GM10266 (cell line): ENCODE results near the gene STBD1.

ENCODE experiments used
- DNase-seq: peaks from one replicate; pipeline ENCODE4 v3.0.0; 2012; ENCODE audit errors: extremely low spot score
- TF ChIP-seq, protein P1 (sequence below): IDR thresholded peaks from 2 replicates; pipeline ENCODE4 v1.5.1; 2012; ENCODE audit warnings: mild to moderate bottlenecking, low read depth; ENCODE audit not compliant: control insufficient read depth, insufficient read depth; ENCODE audit errors: missing control alignments

STBD1 gene

GRCh38 chr4:76326515-76326914 is 20.0 kb downstream of the STBD1 start:
- no peak for DNase-seq
- TF ChIP-seq, protein P1, sequence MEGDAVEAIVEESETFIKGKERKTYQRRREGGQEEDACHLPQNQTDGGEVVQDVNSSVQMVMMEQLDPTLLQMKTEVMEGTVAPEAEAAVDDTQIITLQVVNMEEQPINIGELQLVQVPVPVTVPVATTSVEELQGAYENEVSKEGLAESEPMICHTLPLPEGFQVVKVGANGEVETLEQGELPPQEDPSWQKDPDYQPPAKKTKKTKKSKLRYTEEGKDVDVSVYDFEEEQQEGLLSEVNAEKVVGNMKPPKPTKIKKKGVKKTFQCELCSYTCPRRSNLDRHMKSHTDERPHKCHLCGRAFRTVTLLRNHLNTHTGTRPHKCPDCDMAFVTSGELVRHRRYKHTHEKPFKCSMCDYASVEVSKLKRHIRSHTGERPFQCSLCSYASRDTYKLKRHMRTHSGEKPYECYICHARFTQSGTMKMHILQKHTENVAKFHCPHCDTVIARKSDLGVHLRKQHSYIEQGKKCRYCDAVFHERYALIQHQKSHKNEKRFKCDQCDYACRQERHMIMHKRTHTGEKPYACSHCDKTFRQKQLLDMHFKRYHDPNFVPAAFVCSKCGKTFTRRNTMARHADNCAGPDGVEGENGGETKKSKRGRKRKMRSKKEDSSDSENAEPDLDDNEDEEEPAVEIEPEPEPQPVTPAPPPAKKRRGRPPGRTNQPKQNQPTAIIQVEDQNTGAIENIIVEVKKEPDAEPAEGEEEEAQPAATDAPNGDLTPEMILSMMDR, result no peak

DNA sequence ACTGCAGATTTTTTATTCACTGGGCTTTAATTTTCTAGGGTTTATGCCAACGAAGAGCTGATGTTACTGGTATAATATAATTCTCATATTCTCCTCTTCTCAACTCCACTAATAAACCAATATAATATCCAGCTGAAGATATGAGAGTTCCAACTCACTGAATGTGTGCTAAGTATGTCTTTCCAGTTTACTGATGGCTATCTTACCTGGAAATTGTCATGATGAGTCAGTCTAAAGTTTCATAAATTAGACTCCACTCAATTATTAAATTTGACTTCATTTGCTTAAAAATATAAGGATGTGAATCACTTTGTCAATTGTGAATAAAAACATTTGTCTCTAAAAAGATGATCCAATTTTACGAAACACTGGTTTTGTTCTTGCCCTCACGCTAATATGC is 28.4 kb downstream of the STBD1 start:
- TF ChIP-seq, protein P1, result no peak
- DNase-seq, result no peak

DNA sequence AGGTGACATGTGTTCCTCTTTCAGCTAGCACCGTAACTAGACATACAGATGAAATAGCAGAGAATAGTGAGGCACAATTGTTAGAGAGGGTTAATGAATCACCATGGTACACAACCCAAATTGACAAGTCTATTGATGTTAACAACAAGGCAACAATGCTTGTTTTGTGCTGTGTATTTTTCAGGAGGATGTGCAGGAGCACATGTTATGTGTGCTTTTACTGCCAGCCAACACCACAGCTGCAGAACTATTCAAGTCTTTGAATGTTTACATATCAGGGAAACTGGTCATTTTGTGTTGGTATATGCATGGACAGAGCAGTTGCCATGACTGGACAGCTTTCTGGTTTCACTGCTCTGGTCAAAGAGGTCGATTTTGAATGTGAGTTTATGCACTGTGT is 32.8 kb downstream of the STBD1 start:
- TF ChIP-seq, protein P1, result no peak
- no peak for DNase-seq

DNA sequence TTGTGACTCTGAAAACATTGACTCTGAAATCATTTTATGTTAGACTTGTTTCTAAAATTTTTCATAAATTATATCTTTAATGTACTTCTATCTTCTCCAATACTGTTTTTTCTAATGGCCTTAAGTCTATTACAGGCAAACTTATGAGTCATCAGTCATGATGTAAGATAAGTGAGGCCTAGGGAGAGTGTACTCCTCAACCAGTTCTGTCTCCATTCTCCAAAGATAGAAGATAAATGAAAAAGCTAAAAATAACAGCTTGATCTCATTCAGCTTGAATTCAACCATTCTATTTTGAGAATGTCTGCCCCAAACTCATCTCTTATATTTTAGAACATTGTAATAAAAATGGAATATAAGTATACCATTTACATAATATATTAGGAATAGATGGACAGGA is 34.5 kb downstream of the STBD1 start:
- TF ChIP-seq, protein P1, result no peak
- DNase-seq, result no peak

- DNase-seq, result no peak
- TF ChIP-seq, protein P1, result no peak
Observed at GRCh38 chr4:76342191-76342590, 35.7 kb downstream of the STBD1 start.

GRCh38 chr4:76342803-76343202 is 36.3 kb downstream of the STBD1 start:
- TF ChIP-seq, protein P1, result no peak
- no peak for DNase-seq

DNA sequence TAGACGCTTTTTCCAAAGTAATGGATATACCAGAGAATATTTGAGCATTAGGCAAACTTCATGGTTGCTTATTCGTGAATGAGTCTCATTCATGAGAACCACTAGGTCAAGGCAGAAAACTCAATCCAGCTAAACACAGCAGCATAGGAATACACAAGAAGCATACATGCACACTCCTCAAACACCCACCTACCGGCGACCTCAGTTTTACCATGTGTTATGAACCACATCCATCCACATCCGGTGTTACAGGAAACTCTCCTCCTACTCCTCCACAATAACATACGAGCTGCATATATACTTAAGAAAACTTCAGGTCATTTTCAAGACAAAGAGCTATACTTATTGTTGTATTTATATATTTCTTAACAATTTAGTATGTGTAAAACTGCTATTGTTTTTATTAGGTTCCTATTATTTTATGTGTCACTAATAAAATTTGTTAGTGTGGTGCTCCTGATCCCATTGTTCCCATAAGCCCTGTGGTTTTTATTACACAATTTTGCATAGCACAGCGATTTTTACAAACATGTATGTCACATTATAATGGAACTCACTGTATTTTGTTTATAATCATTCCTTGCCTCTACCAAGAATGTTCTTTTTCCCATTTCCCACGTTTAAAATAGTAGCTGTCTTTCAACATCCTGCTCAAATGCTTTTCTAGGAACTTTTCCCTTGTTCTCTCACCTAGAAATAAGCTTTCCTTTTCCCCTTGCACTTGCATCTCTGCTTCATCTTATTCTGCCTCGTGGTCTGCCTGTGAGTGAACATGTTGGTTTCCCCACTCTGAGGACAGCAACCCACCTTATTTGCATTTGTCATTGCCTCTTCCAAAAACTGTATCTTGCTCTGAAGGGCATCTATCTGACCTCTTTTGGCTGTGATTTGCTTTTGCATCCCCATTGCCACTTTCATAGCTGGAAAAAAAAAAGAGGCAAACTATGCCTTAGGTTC is 48.3 kb downstream of the STBD1 start:
- TF ChIP-seq, protein P1, result no peak
- DNase-seq, result no peak
